HG03520 (cell line): ENCODE measurements around the gene C2orf68.
A peak's percentile ranks its signal among the peaks of the same experiment; 100 is the strongest.
"Not testable (repeated sequence)": the region's sequence is repeated elsewhere in the genome, so short reads cannot be mapped to it uniquely, and the experiment has no call there.

ENCODE experiments used
- ATAC-seq: cut with Tn5 transposase; IDR thresholded peaks from one replicate; pipeline ENCODE4 v1.9.1; 2021; ENCODE audit warnings: mild to moderate bottlenecking, moderate library complexity; ENCODE audit not compliant: unreplicated experiment

C2orf68 gene

GRCh38 chr2:85583667-85584353 is 28.1 kb downstream of the C2orf68 start:
- ATAC-seq, result peak; percentile 4

- no peak for ATAC-seq
Observed at GRCh38 chr2:85582492-85582891, 29.4 kb downstream of the C2orf68 start.

- no peak for ATAC-seq
Observed at GRCh38 chr2:85580206-85580605, 31.7 kb downstream of the C2orf68 start.

DNA sequence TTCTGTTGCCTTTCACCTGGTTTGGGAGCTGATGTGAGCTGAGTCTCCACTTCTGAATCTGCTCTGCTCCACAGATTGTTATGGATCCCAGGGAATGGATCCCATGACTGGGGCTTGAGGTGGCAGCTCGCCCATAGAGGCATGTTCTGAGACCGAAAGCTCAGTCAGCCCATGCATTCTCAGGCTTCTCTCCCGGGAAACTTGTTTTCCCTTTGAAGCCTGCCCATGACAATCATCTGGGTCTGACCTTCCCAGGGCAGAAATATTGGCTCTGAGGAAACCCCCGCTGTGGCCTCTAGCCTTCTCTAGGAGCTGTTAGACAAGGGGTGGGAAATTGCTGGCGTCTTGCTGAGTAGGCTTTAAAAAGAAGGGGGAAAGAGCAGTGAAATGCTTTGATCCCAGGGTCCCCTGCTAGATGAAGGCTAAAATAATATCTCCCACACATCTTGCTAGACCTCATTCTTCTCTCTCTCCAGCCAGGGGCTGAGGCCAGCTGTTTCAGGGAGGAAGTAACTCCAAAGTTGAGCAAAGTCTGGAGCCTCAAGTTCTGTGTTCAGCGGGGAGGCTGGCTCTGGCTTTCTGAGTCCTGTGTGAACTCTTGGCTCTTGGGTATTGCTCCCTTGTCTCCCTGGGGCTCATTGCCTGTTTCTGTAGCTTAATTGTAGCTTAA is 32.5 kb downstream of the C2orf68 start:
- ATAC-seq, result no peak

GRCh38 chr2:85578243-85579180 is 33.4 kb downstream of the C2orf68 start:
- peak; percentile 43 for ATAC-seq

- ATAC-seq, result peak; percentile 54
Observed at GRCh38 chr2:85577386-85578242, 34.3 kb downstream of the C2orf68 start, which contains the start of gene VAMP8. VAMP8 (plus strand) TSS chr2:85577586; CDS start chr2:85577647, 61 bp downstream.

DNA sequence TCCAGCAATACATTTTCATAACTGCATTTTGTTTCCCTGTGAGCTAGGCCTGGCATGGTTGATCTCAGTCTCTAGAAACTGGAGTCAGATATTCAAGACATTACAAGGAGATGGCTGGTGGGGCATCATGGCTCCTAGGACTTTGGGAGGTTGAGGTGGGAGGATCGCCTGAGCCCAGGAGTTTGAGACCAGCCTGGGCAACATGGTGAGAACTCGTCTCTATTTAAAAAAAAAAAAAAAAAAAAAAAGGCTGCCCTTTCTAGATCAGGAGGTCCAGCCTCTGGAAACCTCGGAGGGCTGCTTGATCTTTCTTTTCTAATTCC is 34.8 kb downstream of the C2orf68 start:
- ATAC-seq, result no peak

GRCh38 chr2:85575739-85576138 is 36.1 kb downstream of the C2orf68 start:
- no peak for ATAC-seq

GRCh38 chr2:85566265-85566664 is 45.6 kb downstream of the C2orf68 start:
- ATAC-seq, result no peak

DNA sequence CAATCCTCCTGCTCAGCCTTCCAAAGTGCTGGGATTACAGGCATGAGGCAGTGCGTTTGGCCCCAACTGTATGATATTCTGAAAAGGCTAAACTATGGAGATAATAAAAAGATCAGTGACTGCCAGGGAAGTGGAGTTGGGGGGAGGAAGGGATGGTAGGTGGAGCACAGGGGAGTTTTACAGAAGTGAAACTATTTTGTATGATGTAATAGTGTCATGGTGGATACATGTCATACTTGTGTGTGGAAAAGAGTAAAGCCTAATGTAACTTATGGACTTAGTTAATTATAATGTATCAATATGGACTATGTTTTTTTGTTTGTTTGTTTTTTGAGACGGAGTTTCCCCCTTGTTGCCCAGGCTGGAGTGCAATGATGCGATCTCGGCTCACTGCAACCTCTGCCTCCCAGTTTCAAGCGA is 47.7 kb downstream of the C2orf68 start:
- no peak for ATAC-seq

DNA sequence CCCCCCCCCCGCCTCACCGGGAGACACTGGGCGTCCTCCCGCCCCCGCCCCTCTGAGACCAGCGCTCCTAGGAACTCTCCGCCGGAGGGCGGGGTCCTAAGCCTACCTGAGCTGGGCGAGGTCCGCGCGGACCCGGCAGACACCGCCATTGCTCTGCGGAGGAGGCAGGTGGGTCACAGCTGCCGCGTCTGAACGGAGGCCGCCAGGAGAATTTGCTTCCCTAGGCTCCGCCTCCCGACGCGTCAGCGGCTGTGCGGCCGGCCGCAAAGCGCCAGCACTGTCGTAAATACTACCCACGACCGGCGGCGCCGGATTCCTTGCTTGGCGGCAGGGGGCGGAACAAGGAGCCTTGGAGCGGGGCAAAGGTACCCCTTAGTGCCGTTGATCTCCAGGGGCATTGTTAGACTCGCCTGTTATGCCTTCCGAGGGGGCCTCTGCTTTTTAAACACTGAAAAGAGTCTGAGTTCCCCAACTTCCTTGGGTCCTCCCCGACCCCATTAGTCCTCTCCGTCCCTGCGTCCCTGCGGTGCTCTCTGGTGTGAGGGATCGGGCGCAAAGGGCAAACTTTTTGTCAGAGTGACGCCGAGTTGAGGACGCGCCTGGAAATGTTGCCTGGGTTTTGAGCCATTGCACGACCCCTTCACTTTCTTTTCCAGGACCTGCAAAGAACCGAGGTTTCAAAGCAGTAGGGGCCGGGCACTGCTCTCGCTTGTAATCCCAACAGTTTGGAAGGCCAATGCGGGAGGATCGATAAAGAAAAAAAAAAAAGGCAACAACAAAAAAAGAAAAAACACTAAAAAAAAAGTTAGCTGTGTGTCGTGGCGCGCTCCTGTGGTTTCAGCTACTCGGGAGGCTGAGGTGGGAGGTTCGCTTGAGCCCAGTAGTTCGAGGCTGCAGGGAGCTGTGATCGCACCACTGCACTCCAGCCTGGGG is 50.3 kb downstream of the C2orf68 start, which contains the start of gene GGCX:
GGCX (minus strand) TSS at position 214 of the 933 bp plus-strand sequence; CDS start at position 149, 65 bp downstream.
- peak; percentile 79 for ATAC-seq

- ATAC-seq, result peak; percentile 6
Observed at GRCh38 chr2:85560812-85561279, 51.0 kb downstream of the C2orf68 start.

DNA sequence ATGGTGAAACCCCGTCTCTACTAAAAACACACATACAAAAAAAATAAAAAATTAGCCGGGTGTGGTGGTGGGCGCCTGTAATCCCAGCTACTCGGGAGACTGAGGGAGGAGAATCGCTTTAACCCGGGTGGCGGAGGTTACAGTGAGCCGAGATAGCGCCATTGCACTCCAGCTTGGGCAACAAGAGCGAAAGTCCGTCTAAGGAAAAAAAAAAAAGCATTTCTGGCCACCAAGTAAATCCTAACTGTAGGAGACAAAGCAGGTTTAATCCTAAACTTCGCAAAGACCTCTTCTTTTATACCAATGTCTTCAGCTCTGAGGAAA is 51.5 kb downstream of the C2orf68 start:
- not testable (repeated sequence) for ATAC-seq

GRCh38 chr2:85558160-85558559 is 53.7 kb downstream of the C2orf68 start:
- ATAC-seq, result no peak

- ATAC-seq, result no peak
Observed at GRCh38 chr2:85557130-85557529, 54.7 kb downstream of the C2orf68 start.
